TTC549 (cell line): ENCODE measurements around the gene ERGIC1.

Source experiments
- FAIRE-seq: peaks from 2 replicates; lab custom pipeline; 2012; peaks lifted over from hg19 to GRCh38; lab: Jason Lieb, UNC

Gene ERGIC1

DNA sequence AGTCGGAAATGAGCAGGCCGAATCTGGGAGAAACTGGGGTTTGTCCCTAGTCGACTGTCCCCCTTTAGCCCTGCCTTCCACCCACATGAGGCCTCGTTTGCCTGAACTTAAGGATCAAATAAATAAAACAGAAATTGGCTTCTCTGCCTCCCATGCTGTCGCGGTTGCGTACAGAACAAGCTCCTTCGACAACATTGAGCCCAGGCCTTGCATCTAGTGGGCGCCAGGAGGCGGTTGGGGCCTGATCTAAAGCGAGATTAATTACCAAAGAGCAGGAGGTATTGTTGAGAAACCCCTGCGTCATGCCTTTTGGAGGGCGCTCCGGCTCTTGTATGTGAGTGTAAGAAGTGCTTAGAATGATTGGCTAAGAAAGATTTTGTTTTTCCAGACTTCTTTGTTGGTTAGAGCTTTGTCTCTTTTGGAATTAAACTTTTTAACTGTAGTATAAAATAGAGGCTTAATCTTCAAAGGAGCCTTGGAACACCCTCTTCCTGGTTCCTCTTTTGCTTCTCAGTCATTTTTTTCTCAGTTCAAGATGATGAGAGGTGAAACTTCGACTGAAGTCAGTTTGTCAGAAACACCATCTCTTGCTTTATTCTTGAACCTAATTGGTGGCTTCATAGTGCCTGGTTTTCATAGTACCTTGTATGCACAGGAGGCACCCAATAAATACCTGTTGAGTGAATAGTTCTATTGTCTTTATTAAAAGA lies 150.3 kb downstream of the ERGIC1 start:
- FAIRE-seq: no peak

DNA sequence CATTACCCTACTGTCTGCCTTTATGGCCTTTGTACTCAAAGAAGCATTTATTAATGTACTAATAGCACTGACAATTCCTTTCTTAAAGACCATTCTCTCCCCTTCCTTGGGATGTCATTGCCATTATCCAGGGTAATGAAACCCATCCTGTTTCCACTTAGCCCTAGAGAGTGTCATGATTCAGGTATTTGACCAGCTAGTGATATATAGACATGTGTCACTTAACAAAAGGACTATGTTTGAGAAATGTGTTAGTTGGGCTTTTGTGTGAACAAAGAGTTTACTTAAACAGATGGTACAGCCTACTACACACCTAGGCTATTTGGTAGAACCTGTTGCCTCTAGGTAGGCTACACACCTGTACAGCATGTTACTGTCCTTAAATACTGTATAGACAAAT lies 151.5 kb downstream of the ERGIC1 start:
- FAIRE-seq: no peak

DNA sequence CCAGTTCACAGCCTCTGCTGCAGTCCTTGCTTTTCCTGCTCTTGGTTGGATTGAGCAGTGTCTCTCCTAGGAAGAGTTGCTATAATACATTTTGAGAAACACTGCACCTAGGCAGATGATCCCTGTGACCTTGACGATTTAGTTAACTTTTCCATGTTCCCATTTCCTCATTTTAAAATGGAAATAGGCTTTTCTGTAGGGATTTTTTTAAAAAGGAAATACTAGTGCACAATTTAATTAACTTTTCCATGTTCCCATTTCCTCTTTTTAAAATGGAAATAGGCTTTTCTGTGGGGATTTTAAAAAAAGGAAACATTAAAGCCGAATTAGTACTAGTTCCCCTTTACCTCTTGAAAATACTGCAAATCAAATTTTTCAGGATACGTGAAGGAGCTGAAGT lies 154.2 kb downstream of the ERGIC1 start:
- no peak for FAIRE-seq

DNA sequence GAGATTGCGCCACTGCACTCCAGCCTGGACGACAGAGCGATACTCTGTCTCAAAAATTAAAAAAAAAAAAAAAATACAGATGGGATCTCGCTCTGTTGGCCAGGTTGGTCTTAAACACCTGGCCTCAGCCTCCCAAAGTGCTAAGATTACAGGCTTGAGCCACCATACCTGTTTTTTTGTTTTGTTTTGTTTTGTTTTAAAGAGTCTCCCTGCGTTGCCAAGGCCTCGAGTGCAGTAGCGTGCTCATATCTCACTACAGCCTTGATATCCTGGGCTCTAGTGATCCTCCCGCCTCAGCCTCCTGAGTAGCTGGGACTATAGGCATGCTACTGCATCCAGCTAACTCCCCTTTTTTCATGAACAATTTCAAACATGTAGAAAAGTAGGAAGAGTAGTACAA lies 156.7 kb downstream of the ERGIC1 start:
- no peak for FAIRE-seq

DNA sequence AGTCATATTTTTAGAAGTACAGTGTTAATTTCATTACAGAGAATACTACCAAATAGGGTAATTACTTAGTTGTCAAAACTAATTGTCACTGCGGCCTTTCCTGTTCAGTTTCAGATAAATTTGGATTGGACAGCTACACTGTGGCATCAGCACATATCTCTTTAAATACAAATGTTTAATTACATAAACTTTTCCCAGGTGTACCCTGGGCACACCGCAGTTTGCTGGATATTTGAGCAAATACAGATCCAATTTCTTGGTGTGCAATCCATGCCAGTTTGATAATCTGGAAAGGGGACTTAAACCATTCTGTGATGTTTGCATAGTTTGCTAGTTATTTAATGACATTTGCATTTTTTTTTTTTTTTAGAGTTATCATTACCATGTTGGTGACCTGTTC lies 160.4 kb downstream of the ERGIC1 start:
- no peak for FAIRE-seq

DNA sequence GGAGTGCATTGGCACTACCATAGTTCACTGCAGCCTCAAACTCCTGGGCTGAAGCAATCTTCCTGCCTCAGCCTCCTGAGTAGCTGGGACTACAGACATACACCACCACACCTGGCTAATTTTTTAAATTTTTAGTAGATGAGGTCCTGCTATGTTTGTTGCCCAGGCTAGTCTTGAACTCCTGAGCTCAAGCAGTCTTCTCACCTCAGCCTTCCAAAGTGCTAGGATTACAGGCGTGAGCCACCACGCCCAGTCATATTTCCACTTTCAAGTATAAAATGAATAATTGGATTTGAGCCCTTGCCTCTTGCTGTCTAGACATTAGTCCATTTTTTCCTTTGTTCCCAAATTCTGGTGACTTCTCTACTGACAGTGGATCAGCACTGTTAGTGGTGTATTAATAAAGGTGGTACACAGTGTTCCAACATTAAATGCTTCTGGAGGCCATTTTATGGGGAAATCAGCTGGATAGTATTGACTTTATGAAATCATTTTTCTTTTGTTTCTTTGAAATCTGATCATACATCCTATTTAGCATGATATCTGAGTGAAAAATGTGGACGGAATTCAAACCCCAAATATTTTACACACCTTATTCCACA lies 165.4 kb downstream of the ERGIC1 start:
- FAIRE-seq: no peak

DNA sequence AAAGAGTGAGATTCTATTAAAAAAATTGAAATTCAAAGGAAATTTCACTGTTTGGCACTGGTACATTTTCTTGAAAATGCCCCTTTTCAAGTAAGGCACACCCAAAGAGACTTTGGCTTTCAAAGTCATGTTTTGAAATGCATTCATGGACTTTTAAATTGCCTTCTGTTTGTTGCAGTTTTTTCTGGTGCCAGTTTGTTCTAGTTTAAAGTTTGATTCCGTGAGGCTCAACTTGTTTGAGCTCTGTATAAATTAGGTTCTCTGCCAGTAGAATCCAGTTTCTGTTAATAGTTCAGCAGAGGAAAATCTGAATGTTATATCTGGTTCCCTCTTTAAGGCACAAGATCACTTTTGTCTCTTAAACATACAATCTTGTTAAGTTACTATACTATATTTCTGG lies 165.9 kb downstream of the ERGIC1 start:
- FAIRE-seq: no peak

DNA sequence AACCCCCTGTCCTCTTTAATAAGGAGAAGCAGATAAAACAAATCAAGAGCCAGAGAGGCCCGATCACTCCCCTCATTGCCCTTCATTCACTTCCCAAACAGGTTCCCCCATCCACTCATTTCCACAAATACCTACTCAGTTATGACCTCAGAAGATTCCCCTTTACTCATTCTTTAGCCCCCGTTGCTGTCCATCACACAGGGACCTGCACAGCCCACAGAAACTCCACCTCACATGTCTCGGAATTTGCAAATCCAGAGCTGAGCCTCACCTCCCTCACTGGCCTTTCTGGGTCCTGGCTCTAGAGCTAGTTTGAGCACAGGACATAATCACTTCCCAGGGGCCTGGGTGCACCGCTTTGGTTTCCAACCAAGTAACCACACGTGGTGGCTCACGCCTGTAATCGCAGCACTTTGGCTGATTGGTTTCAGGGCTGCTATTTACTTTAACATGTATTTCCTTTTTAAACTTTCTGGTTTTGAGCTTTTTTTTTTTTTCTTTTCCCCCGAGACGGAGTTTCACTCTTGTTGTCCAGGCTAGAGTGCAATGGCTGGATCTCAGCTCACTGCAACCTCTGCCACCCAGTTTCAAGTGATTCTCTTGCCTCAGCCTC lies 167.3 kb downstream of the ERGIC1 start:
- no peak for FAIRE-seq
